ENCODE data around the gene KIF2A. TPM values are rescaled to one million over a fixed set of nuclear protein-coding genes. Genes with fewer than 3 reads are reported as not detected.

The KIF2A gene
- total RNA-seq, 1 donor from 2014 or later: 91.7 TPM

GRCh38 chr5:62362701-62363100, 56.7 kb downstream of the KIF2A start:
- TF ChIP-seq CTCF (IDR thresholded peaks at IDR 0.05; ENCODE audit: partially characterized antibody, unreplicated experiment): no peak
- no peak for DNase-seq
- no peak overlapping the region for H3K4me3 Mint-ChIP-seq (ENCODE audit: unreplicated experiment)
- no peaks in the 10 kb centered on the region for H3K9me3 Mint-ChIP-seq (ENCODE audit: unreplicated experiment)
- H3K27ac Mint-ChIP-seq (ENCODE audit: unreplicated experiment): no peak overlapping the region
- no peaks in the 10 kb centered on the region for H3K27me3 Mint-ChIP-seq (ENCODE audit: unreplicated experiment)
- H3K4me1 Mint-ChIP-seq (ENCODE audit: low read depth, unreplicated experiment): no peaks in the 10 kb centered on the region
- no peaks in the 10 kb centered on the region for H3K36me3 Mint-ChIP-seq (ENCODE audit: unreplicated experiment)

GRCh38 chr5:62369039-62369438, 63.0 kb downstream of the KIF2A start:
- Mint-ChIP-seq H3K27me3 (ENCODE audit: unreplicated experiment) (no peaks in the 10 kb centered on the region), H3K9me3 (ENCODE audit: unreplicated experiment) (no peaks in the 10 kb centered on the region), H3K36me3 (ENCODE audit: unreplicated experiment) (no peaks in the 10 kb centered on the region), H3K4me1 (ENCODE audit: low read depth, unreplicated experiment) (no peaks in the 10 kb centered on the region), H3K4me3 (ENCODE audit: unreplicated experiment) (no peak overlapping the region), H3K27ac (ENCODE audit: unreplicated experiment) (no peak overlapping the region)
- no peak for DNase-seq
- no peak for TF ChIP-seq CTCF (IDR thresholded peaks at IDR 0.05; ENCODE audit: partially characterized antibody, unreplicated experiment)

- peaks cover 2% of the 10 kb centered on the region for H3K9me3 Mint-ChIP-seq (ENCODE audit: unreplicated experiment)
- H3K36me3 Mint-ChIP-seq (ENCODE audit: unreplicated experiment): no peaks in the 10 kb centered on the region
- H3K27ac Mint-ChIP-seq (ENCODE audit: unreplicated experiment): no peak overlapping the region
- no peaks in the 10 kb centered on the region for H3K4me1 Mint-ChIP-seq (ENCODE audit: low read depth, unreplicated experiment)
- TF ChIP-seq CTCF (IDR thresholded peaks at IDR 0.05; ENCODE audit: partially characterized antibody, unreplicated experiment): no peak
- H3K4me3 Mint-ChIP-seq (ENCODE audit: unreplicated experiment): no peak overlapping the region
- no peak for DNase-seq
- H3K27me3 Mint-ChIP-seq (ENCODE audit: unreplicated experiment): no peaks in the 10 kb centered on the region
Measured at GRCh38 chr5:62371409-62371808, 65.4 kb downstream of the KIF2A start.

- Mint-ChIP-seq H3K4me3 (ENCODE audit: unreplicated experiment) (no peak overlapping the region), H3K9me3 (ENCODE audit: unreplicated experiment) (peaks cover 2% of the 10 kb centered on the region), H3K27me3 (ENCODE audit: unreplicated experiment) (no peaks in the 10 kb centered on the region), H3K27ac (ENCODE audit: unreplicated experiment) (no peak overlapping the region), H3K36me3 (ENCODE audit: unreplicated experiment) (no peaks in the 10 kb centered on the region), H3K4me1 (ENCODE audit: low read depth, unreplicated experiment) (no peaks in the 10 kb centered on the region)
- no peak for DNase-seq
- TF ChIP-seq CTCF (IDR thresholded peaks at IDR 0.05; ENCODE audit: partially characterized antibody, unreplicated experiment): no peak
Measured at GRCh38 chr5:62372600-62372999, 66.6 kb downstream of the KIF2A start.

- H3K36me3 Mint-ChIP-seq (ENCODE audit: unreplicated experiment): no peaks in the 10 kb centered on the region
- no peaks in the 10 kb centered on the region for H3K4me1 Mint-ChIP-seq (ENCODE audit: low read depth, unreplicated experiment)
Measured at GRCh38 chr5:62373382-62373781, 67.4 kb downstream of the KIF2A start.

More at GRCh38 chr5:62373382-62373781, 67.4 kb downstream of the KIF2A start:
- Mint-ChIP-seq H3K9me3 (ENCODE audit: unreplicated experiment) (peaks cover 2% of the 10 kb centered on the region), H3K27ac (ENCODE audit: unreplicated experiment) (no peak overlapping the region), H3K4me3 (ENCODE audit: unreplicated experiment) (no peak overlapping the region), H3K27me3 (ENCODE audit: unreplicated experiment) (no peaks in the 10 kb centered on the region)
- DNase-seq: no peak
- no peak for TF ChIP-seq CTCF (IDR thresholded peaks at IDR 0.05; ENCODE audit: partially characterized antibody, unreplicated experiment)
